Upper lobe of left lung (tissue), 6 donors: ENCODE results near the gene VPS37B. TPM values are rescaled to one million over a fixed set of nuclear protein-coding genes. Genes with fewer than 3 reads are reported as not detected.
"Not testable (repeated sequence)": the region's sequence is repeated elsewhere in the genome, so short reads cannot be mapped to it uniquely, and the experiment has no call there.

Experiments used
- ATAC-seq, 2 donors: fragments of 200-7000 bp; cut with Tn5 transposase; one replicate each; pipeline ENCODE4 v1.9.1; 2022; ENCODE audit warnings: mild to moderate bottlenecking in 2 of 2, moderate library complexity in 2 of 2; ENCODE audit not compliant: low FRiP score in 2 of 2
- DNase-seq, 2 donors: peaks; one replicate each; pipeline ENCODE4 v3.0.0-alpha.2; 2019 to 2020
- H3K27ac ChIP-seq, 4 donors: fragments of 200-600 bp; sonication (generic); one replicate each; pipeline ENCODE4 v1.5.1; 2016 to 2019
- H3K27me3 ChIP-seq, 4 donors: fragments of 200-600 bp; sonication (generic); one replicate each; pipeline ENCODE4 v1.5.1; 2017 to 2019
- H3K36me3 ChIP-seq, 4 donors: fragments of 200-600 bp; sonication (generic); one replicate each; pipeline ENCODE4 v1.5.1; 2016 to 2019
- H3K4me1 ChIP-seq, 4 donors: fragments of 200-600 bp; sonication (generic); one replicate each; pipeline ENCODE4 v1.5.1; 2018 to 2019
- H3K4me3 ChIP-seq, 4 donors: fragments of 200-600 bp; sonication (generic); one replicate each; pipeline ENCODE4 v1.5.1; 2017 to 2019; ENCODE audit warnings: mild to moderate bottlenecking in 2 of 4, moderate library complexity in 1 of 4
- H3K9me3 ChIP-seq, 4 donors: fragments of 200-600 bp; sonication (generic); one replicate each; pipeline ENCODE4 v1.5.1; 2018 to 2019
- EP300 ChIP-seq, 4 donors: sonication (generic); formaldehyde crosslinking; IDR thresholded peaks; one replicate each; pipeline ENCODE4 v1.5.1; 2017; ENCODE audit warnings: antibody characterized with exemption in 4 of 4, control low read depth in 2 of 4
- POLR2A ChIP-seq, 4 donors: fragments of 450-650 bp; IDR thresholded peaks; one replicate each; pipeline ENCODE4 v1.5.1; 2016 to 2017; ENCODE audit warnings: antibody characterized with exemption in 4 of 4, mild to moderate bottlenecking in 2 of 4
- POLR2AphosphoS5 ChIP-seq, 2 donors: sonication (generic); formaldehyde crosslinking; IDR thresholded peaks; one replicate each; pipeline ENCODE4 v1.5.1; 2017; ENCODE audit warnings: antibody characterized with exemption in 2 of 2
- whole genome bisulfite sequencing, 2 donors: methylation state at CpG; one replicate each; pipeline ENCODE4 v1.1.5; 2017 to 2018; 5-methylcytosine and 5-hydroxymethylcytosine counted together
- total RNA-seq, 6 donors: library from RNA; depleted of rRNA in 4 of 6; stranded (reverse); fragments of >200 nt in 4 of 6; gene quantifications; one replicate each; pipeline versions ENCODE4 v1.1.0 to v1.2.1, GENCODE V29; 2016 to 2021
- TF ChIP-seq, protein P1 (sequence below), 6 experiments: fragments of 450-650 bp in 4 of 6; fragments of 200-600 bp in 2 of 6; sonication (generic) in 2 of 6; IDR thresholded peaks; one replicate each; pipeline ENCODE4 v1.5.1; 2016 to 2019; ENCODE audit warnings: antibody characterized with exemption in 6 of 6
- donor health status: DM: no; HTN: no; CAD: no; lungs with moderate emphysema.
- donor health status: DM: no; HTN: yes; CAD: no; lungs with severe emphysema.

Gene VPS37B
- total RNA-seq, 6 donors from 2014 or later, result 41.2 to 93.2 (median 64.0) TPM

DNA sequence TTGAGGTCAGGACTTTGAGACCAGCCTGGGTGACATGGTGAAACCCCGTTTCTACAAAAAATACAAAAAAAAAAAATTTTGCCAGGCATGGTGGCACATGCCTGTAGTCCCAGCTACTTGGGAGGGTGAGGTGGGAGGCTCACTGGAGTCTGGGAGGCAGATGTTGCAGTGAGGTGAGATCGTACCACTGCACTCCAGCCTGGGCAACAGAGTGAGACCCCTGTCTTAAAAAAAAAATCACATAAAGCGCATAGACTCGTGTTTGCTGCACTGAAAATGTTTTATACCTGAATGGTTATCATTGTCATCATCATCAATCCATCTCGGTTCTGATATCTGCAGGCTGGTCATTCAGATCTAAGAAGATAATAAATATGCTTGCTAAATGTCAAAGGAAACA is 24.8 kb upstream of the VPS37B start:
- 91% methylated on average over 5 of the region's 5 CpGs for WGBS, 2 donors
- TF ChIP-seq POLR2A (IDR thresholded peaks at IDR 0.05) (no peak), POLR2AphosphoS5 (IDR thresholded peaks at IDR 0.05) (no peak), EP300 (IDR thresholded peaks at IDR 0.05) (no peak)
- TF ChIP-seq, protein P1, sequence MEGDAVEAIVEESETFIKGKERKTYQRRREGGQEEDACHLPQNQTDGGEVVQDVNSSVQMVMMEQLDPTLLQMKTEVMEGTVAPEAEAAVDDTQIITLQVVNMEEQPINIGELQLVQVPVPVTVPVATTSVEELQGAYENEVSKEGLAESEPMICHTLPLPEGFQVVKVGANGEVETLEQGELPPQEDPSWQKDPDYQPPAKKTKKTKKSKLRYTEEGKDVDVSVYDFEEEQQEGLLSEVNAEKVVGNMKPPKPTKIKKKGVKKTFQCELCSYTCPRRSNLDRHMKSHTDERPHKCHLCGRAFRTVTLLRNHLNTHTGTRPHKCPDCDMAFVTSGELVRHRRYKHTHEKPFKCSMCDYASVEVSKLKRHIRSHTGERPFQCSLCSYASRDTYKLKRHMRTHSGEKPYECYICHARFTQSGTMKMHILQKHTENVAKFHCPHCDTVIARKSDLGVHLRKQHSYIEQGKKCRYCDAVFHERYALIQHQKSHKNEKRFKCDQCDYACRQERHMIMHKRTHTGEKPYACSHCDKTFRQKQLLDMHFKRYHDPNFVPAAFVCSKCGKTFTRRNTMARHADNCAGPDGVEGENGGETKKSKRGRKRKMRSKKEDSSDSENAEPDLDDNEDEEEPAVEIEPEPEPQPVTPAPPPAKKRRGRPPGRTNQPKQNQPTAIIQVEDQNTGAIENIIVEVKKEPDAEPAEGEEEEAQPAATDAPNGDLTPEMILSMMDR (IDR thresholded peaks at IDR 0.05), result no peak
- Histone ChIP-seq H3K27ac (no peak overlapping the region), H3K27me3 (no peaks in the 10 kb centered on the region), H3K4me1 (peaks cover 11 to 16% (median 15%) of the 10 kb centered on the region in 4 donors), H3K4me3 (no peak overlapping the region), H3K36me3 (no peaks in the 10 kb centered on the region), H3K9me3 (no peaks in the 10 kb centered on the region)
- ATAC-seq (no peak), DNase-seq (no peak)

DNA sequence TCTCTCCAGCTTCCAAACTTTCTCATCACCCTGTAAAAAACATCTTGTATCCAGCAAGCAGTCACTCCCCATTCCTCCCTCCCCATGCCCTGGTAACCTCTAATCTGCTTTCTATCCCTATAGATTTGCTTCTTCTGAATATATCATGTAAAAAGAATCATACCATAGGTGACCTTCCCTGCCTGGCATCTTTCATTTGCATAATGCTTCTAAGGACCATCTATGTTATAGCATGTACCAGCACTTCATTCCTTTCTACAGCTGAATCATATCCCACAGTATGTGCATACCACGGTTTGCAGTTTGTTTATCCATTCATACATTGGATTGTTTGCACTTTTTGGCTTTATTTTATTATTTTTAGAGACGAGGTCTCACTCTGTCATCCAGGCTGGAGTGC is 22.9 kb upstream of the VPS37B start:
- H3K27ac ChIP-seq, result no peak overlapping the region
- TF ChIP-seq POLR2AphosphoS5 (IDR thresholded peaks at IDR 0.05), result no peak
- TF ChIP-seq, protein P1 (IDR thresholded peaks at IDR 0.05), result no peak
- no peak for TF ChIP-seq EP300 (IDR thresholded peaks at IDR 0.05)
- TF ChIP-seq POLR2A (IDR thresholded peaks at IDR 0.05), result no peak
- H3K27me3 ChIP-seq, result no peaks in the 10 kb centered on the region
- peaks cover 11 to 16% (median 15%) of the 10 kb centered on the region in 4 donors for H3K4me1 ChIP-seq
- ATAC-seq, result no peak
- H3K4me3 ChIP-seq, result no peak overlapping the region
- H3K9me3 ChIP-seq, result no peaks in the 10 kb centered on the region
- no peaks in the 10 kb centered on the region for H3K36me3 ChIP-seq
- no peak for DNase-seq
- WGBS, 2 donors, result 67 to 69% methylated on average over 2 of the region's 2 CpGs

DNA sequence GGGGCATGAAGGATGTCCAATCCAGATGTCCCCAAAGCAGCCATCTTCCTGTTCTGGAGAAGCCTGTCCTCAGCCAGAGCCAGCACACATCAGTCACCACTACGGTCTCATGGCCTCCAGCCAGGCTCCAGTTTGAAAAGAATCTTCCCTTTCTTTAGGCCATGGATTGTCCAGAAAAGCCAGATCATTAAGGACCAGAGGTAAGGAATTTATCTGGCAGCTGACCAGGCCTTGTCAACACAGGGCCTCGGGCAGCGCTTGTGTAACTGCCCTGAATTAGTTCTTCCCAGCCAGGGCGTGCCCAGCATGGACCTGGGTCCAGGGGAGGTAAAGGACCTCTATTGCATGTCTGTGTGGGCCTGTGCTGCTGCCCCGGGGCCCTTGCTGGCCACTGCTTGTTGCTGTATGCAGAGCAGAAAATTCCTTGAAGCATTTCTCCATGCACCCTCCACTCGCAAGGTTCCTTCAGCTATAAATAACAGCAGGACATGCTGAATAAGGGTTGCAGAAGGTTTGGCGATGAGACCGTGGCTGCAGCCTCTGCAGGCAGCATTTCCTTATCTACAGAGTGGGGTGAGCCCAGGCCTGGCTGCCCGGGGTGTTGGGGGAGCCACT is 21.7 kb upstream of the VPS37B start:
- DNase-seq (peak in 1 of 2 donors; percentile 88), ATAC-seq (peak; percentile 58 to 90)
- Histone ChIP-seq H3K4me1 (peaks cover 11 to 16% (median 15%) of the 10 kb centered on the region in 4 donors), H3K27me3 (no peaks in the 10 kb centered on the region), H3K4me3 (no peak overlapping the region), H3K27ac (peak overlapping the region; percentile 26 to 69 (median 46)), H3K9me3 (no peaks in the 10 kb centered on the region), H3K36me3 (no peaks in the 10 kb centered on the region)
- no peak for TF ChIP-seq POLR2A (IDR thresholded peaks at IDR 0.05)
- TF ChIP-seq EP300 (IDR thresholded peaks at IDR 0.05), result peak in 1 of 4 donors; percentile 14
- TF ChIP-seq POLR2AphosphoS5 (IDR thresholded peaks at IDR 0.05), result peak in 1 of 2 donors; percentile 19
- 18 to 46% methylated on average over 6 to 9 of the region's 9 CpGs for WGBS, 2 donors

DNA sequence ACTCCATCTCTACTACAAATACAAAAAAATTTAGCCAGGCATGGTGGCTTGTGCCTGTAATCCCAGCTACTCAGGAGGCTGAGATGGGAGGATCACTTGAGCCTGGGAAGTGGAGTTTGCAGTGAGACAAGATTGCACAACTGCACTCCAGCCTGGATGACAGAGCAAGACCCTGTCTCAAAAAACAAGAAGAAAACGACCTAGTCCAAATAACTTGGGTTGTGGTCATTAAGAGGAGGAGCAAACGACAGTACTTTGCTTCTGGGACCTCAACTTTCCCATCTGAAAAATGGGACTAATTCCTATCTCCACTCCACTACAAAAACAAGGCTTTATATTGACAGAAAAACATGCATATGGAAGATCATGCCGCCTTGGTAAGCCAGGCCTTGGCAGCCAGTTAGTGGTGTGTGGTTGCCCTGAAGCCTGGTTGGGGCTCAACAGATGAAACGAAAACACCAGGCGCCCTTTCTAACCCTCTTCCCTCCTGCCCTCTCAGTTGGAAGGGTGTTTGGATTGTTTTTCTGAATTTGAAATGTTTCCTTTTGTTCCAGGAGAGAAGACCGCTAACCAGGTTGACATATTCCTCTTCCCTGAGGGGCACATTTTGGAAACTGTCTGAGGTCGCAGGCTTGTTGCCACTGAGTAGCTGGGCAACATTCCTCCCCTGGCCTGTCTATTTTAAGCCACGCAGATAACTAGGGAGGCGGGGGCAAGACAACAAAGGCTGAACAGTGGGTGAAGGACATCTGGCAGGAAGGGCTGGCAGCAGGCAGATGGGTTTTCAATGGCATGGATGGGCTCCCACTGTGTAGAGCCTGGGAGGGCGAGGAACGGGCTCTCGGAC is 13.7 kb upstream of the VPS37B start:
- DNase-seq (no peak), ATAC-seq (no peak)
- Histone ChIP-seq H3K4me3 (no peak overlapping the region), H3K27ac (no peak overlapping the region), H3K4me1 (no peaks in the 10 kb centered on the region), H3K9me3 (no peaks in the 10 kb centered on the region), H3K27me3 (no peaks in the 10 kb centered on the region), H3K36me3 (no peaks in the 10 kb centered on the region)
- WGBS, 2 donors, result 60 to 66% methylated on average over 12 of the region's 12 CpGs
- no peak for TF ChIP-seq EP300 (IDR thresholded peaks at IDR 0.05)
- TF ChIP-seq, protein P1 (IDR thresholded peaks at IDR 0.05), result no peak
- no peak for TF ChIP-seq POLR2AphosphoS5 (IDR thresholded peaks at IDR 0.05)
- no peak for TF ChIP-seq POLR2A (IDR thresholded peaks at IDR 0.05)

DNA sequence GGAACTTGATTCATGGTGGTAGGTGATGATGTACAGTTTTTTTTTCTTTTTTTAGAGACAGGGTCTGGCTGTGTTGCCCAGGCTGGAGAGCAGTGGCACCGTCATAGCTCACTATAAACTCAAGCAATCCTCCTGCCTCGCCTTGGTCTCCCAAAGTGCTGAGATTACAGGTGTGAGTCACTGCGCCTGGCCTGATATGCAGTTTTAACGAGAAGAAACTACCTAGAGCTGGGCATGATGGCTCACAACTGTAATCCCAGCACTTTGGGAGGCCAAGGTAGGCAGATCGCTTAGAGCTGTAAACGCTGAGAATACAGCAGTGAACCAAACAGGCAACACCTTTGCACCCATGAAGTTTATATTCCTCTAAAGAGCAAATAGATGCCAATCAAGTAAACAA is 13.0 kb upstream of the VPS37B start:
- H3K36me3 ChIP-seq, result no peaks in the 10 kb centered on the region
- no peak overlapping the region for H3K27ac ChIP-seq
- WGBS, 2 donors, result 96 to 98% methylated on average over 6 of the region's 6 CpGs
- TF ChIP-seq, protein P1 (IDR thresholded peaks at IDR 0.05), result no peak
- TF ChIP-seq POLR2A (IDR thresholded peaks at IDR 0.05), result no peak
- no peak for TF ChIP-seq POLR2AphosphoS5 (IDR thresholded peaks at IDR 0.05)
- no peak for TF ChIP-seq EP300 (IDR thresholded peaks at IDR 0.05)
- H3K9me3 ChIP-seq, result no peaks in the 10 kb centered on the region
- DNase-seq (no peak), ATAC-seq (no peak)
- no peak overlapping the region for H3K4me3 ChIP-seq
- H3K27me3 ChIP-seq, result no peaks in the 10 kb centered on the region
- H3K4me1 ChIP-seq, result no peaks in the 10 kb centered on the region

DNA sequence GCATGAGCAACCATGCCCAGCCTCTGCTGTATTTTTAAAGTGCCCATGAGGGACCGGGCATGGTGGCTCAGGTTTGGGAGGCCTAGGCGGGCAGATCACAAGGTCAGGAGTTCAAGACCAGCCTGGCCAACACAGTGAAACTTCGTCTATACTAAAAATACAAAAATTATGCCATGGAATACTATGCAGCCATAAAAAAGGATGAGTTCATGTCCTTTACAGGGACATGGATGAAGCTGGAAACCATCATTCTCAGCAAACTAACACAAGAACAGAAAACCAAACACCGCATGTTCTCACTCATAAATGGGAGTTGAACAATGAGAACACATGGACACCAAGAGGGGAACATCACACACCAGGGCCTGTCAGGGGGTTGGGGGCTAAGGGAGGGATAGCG is 9.3 kb upstream of the VPS37B start:
- 94 to 95% methylated on average over 5 of the region's 5 CpGs for WGBS, 2 donors
- not testable (repeated sequence) for H3K9me3 ChIP-seq, H3K4me3 ChIP-seq, H3K36me3 ChIP-seq, H3K27me3 ChIP-seq, DNase-seq, ATAC-seq
- Histone ChIP-seq H3K4me1 (peaks cover 0 to 12% (median 3%) of the 10 kb centered on the region in 4 donors), H3K27ac (peak overlapping the region in 1 of 4 donors; percentile 64)
